Panc1 (cell line): ENCODE results near the gene KLF12.

Source experiments
- CTCF ChIP-seq: fragments of 450-650 bp; IDR thresholded peaks from 2 replicates; pipeline ENCODE4 v1.5.1; 2017; ENCODE audit warnings: mild to moderate bottlenecking
- POLR2AphosphoS5 ChIP-seq: IDR thresholded peaks from 2 replicates; pipeline ENCODE4 v1.6.1; 2012; ENCODE audit warnings: mild to moderate bottlenecking, low read depth, low read length, moderate library complexity
- SIN3A ChIP-seq: IDR thresholded peaks from 2 replicates; pipeline ENCODE4 v1.6.1; 2012; ENCODE audit warnings: low read depth, mild to moderate bottlenecking, low read length, moderate library complexity, borderline replicate concordance; ENCODE audit not compliant: insufficient read depth
- TCF7L2 ChIP-seq: IDR thresholded peaks from 2 replicates; pipeline ENCODE4 v1.6.1; 2011; ENCODE audit warnings: mild to moderate bottlenecking, low read depth, low read length, inconsistent platforms
- TF ChIP-seq, protein P1 (sequence below), 2 experiments: IDR thresholded peaks; 2 replicates each; pipeline ENCODE4 v1.6.1; 2011 to 2012; ENCODE audit warnings: low read depth in 2 of 2, control low read depth in 1 of 2, low read length in 1 of 2, mild to moderate bottlenecking in 1 of 2, moderate library complexity in 1 of 2; ENCODE audit not compliant: insufficient read depth in 1 of 2

GRCh38 chr13:74131227-74131626, 3.0 kb downstream of the KLF12 start:
- no peak for TF ChIP-seq CTCF
- TF ChIP-seq POLR2AphosphoS5, result no peak
- no peak for TF ChIP-seq SIN3A
- no peak for TF ChIP-seq TCF7L2
- TF ChIP-seq, protein P1, sequence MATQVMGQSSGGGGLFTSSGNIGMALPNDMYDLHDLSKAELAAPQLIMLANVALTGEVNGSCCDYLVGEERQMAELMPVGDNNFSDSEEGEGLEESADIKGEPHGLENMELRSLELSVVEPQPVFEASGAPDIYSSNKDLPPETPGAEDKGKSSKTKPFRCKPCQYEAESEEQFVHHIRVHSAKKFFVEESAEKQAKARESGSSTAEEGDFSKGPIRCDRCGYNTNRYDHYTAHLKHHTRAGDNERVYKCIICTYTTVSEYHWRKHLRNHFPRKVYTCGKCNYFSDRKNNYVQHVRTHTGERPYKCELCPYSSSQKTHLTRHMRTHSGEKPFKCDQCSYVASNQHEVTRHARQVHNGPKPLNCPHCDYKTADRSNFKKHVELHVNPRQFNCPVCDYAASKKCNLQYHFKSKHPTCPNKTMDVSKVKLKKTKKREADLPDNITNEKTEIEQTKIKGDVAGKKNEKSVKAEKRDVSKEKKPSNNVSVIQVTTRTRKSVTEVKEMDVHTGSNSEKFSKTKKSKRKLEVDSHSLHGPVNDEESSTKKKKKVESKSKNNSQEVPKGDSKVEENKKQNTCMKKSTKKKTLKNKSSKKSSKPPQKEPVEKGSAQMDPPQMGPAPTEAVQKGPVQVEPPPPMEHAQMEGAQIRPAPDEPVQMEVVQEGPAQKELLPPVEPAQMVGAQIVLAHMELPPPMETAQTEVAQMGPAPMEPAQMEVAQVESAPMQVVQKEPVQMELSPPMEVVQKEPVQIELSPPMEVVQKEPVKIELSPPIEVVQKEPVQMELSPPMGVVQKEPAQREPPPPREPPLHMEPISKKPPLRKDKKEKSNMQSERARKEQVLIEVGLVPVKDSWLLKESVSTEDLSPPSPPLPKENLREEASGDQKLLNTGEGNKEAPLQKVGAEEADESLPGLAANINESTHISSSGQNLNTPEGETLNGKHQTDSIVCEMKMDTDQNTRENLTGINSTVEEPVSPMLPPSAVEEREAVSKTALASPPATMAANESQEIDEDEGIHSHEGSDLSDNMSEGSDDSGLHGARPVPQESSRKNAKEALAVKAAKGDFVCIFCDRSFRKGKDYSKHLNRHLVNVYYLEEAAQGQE (IDR thresholded peaks at IDR 0.05; ENCODE audit: insufficient read depth in 1 of 2, low read depth in 2 of 2, low read length in 1 of 2), result no peak
